Activated effector memory CD4-positive, alpha-beta T cell treated with Interleukin-2 at 50 U/mL for 16 hours (primary cell): ENCODE data around the gene NFATC1.

Experiments used
- DNase-seq: peaks from one replicate; pipeline ENCODE4 v3.0.0-alpha.2; 2020

Gene NFATC1

GRCh38 chr18:79459946-79460480 is 64.3 kb downstream of the NFATC1 start:
- no peak for DNase-seq

GRCh38 chr18:79460481-79461300 is 65.0 kb downstream of the NFATC1 start:
- DNase-seq: no peak

- DNase-seq: no peak
Measured at GRCh38 chr18:79461627-79462026, 65.9 kb downstream of the NFATC1 start.

GRCh38 chr18:79463424-79463960 is 67.8 kb downstream of the NFATC1 start:
- no peak for DNase-seq

- no peak for DNase-seq
Measured at GRCh38 chr18:79465392-79465991, 69.8 kb downstream of the NFATC1 start.

- DNase-seq: no peak
Measured at GRCh38 chr18:79466591-79466990, 70.9 kb downstream of the NFATC1 start.

- DNase-seq: no peak
Measured at GRCh38 chr18:79467126-79467525, 71.4 kb downstream of the NFATC1 start.

- DNase-seq: no peak
Measured at GRCh38 chr18:79468119-79468789, 72.5 kb downstream of the NFATC1 start.

GRCh38 chr18:79469309-79469708 is 73.6 kb downstream of the NFATC1 start:
- no peak for DNase-seq

- DNase-seq: no peak
Measured at GRCh38 chr18:79469751-79470505, 74.2 kb downstream of the NFATC1 start.

- DNase-seq: no peak
Measured at GRCh38 chr18:79470547-79470946, 74.8 kb downstream of the NFATC1 start.

GRCh38 chr18:79471046-79471445 is 75.3 kb downstream of the NFATC1 start:
- DNase-seq: no peak

- DNase-seq: no peak
Measured at GRCh38 chr18:79471597-79471996, 75.9 kb downstream of the NFATC1 start.

GRCh38 chr18:79472176-79472575 is 76.4 kb downstream of the NFATC1 start:
- no peak for DNase-seq

GRCh38 chr18:79472946-79473345 is 77.2 kb downstream of the NFATC1 start:
- DNase-seq: no peak

- DNase-seq: no peak
Measured at GRCh38 chr18:79476031-79476917, 80.5 kb downstream of the NFATC1 start.

GRCh38 chr18:79476918-79477571 is 81.3 kb downstream of the NFATC1 start:
- DNase-seq: no peak

- DNase-seq: no peak
Measured at GRCh38 chr18:79477711-79478483, 82.2 kb downstream of the NFATC1 start.

- DNase-seq: no peak
Measured at GRCh38 chr18:79478484-79479115, 82.9 kb downstream of the NFATC1 start.
